GM12892 (cell line): Measurements from ENCODE around the gene NUTM2A.
"Not testable (repeated sequence)": the region's sequence is repeated elsewhere in the genome, so short reads cannot be mapped to it uniquely, and the experiment has no call there.

Source experiments
- POLR2A ChIP-seq: IDR thresholded peaks from 2 replicates; pipeline ENCODE4 v1.6.1; 2011; ENCODE audit warnings: low read depth, low read length, control low read depth
- POLR2AphosphoS5 ChIP-seq: IDR thresholded peaks from 2 replicates; pipeline ENCODE4 v1.6.1; 2011; ENCODE audit warnings: low read depth, low read length, control low read depth

GRCh38 chr10:87234854-87235253, 9.6 kb downstream of the NUTM2A start:
- not testable (repeated sequence) for TF ChIP-seq POLR2AphosphoS5, POLR2A
